HG03064 (cell line): ENCODE data around the gene ZSCAN32.

Source experiments
- ATAC-seq: cut with Tn5 transposase; IDR thresholded peaks from one replicate; pipeline ENCODE4 v1.9.1; 2021; ENCODE audit warnings: low read depth; ENCODE audit not compliant: unreplicated experiment

The ZSCAN32 gene

GRCh38 chr16:3362931-3363330, 37.9 kb downstream of the ZSCAN32 start:
- no peak for ATAC-seq

GRCh38 chr16:3358871-3359270, 41.9 kb downstream of the ZSCAN32 start:
- no peak for ATAC-seq

GRCh38 chr16:3356118-3356517, 44.7 kb downstream of the ZSCAN32 start:
- ATAC-seq = no peak

GRCh38 chr16:3355589-3355988, 45.2 kb downstream of the ZSCAN32 start, which contains the start of gene OR2C1:
Gene OR2C1, plus strand, starts transcription at chr16:3355889. Its CDS starts 52 bp downstream, at chr16:3355941.
- ATAC-seq = no peak

- ATAC-seq = no peak
Measured at GRCh38 chr16:3349175-3349574, 51.6 kb downstream of the ZSCAN32 start.

GRCh38 chr16:3348547-3349167, 52.1 kb downstream of the ZSCAN32 start:
- ATAC-seq = no peak

- no peak for ATAC-seq
Measured at GRCh38 chr16:3347586-3347985, 53.2 kb downstream of the ZSCAN32 start.

- ATAC-seq = no peak
Measured at GRCh38 chr16:3346041-3346440, 54.8 kb downstream of the ZSCAN32 start.
